HEK293 (cell line): ENCODE measurements around the gene SPOCK3.

ENCODE experiments used
- CTCF ChIA-PET: fragments of 350-600 bp; formaldehyde crosslinking; extraction: SDS; loops from one replicate; lab custom pipeline; 2021; ENCODE audit warnings: antibody characterized with exemption; lab: Yijun Ruan, JAX
- POLR2A ChIA-PET: fragments of 300-600 bp; formaldehyde crosslinking; extraction: SDS; loops from one replicate; lab custom pipeline; 2020; ENCODE audit warnings: antibody characterized with exemption, inconsistent platforms; lab: Yijun Ruan, JAX
- H3K27ac ChIP-seq: fragments of 200-500 bp; sonication (Bioruptor generic); 2 replicates; pipeline ENCODE4 v1.5.1; 2014; ENCODE audit warnings: low read depth, low read length, control low read depth, inconsistent platforms; ENCODE audit errors: extremely low read depth
- H3K36me3 ChIP-seq, 2 experiments: fragments of 200-500 bp in 1 of 2; sonication (Bioruptor generic) in 1 of 2; 1 replicate in 1 of 2; 2 replicates in 1 of 2; pipeline ENCODE4 v1.5.1; 2014 to 2017; ENCODE audit warnings: inconsistent platforms in 2 of 2, low read length in 2 of 2; ENCODE audit not compliant: control insufficient read depth in 2 of 2, insufficient read depth in 1 of 2
- H3K4me1 ChIP-seq: fragments of 200-500 bp; sonication (Bioruptor generic); 2 replicates; pipeline ENCODE4 v1.5.1; 2014; ENCODE audit warnings: mild to moderate bottlenecking, low read length, inconsistent platforms; ENCODE audit not compliant: control insufficient read depth, insufficient read depth
- H3K4me3 ChIP-seq: 2 replicates; pipeline ENCODE4 v1.5.1; 2011; ENCODE audit warnings: low read depth, mild to moderate bottlenecking, control low read depth, low read length, moderate library complexity
- H3K9me3 ChIP-seq: fragments of 200-500 bp; sonication (Bioruptor generic); 2 replicates; pipeline ENCODE4 v1.5.1; 2014; ENCODE audit warnings: low read depth, low read length, inconsistent platforms; ENCODE audit not compliant: control insufficient read depth, insufficient read depth
- ATF2 ChIP-seq: fragments of 450-650 bp; formaldehyde crosslinking; IDR thresholded peaks from 2 replicates; pipeline ENCODE4 v1.5.1; 2016; ENCODE audit warnings: missing biosample characterization, missing genetic modification characterization, low read depth
- BCL6B ChIP-seq: fragments of 450-650 bp; formaldehyde crosslinking; IDR thresholded peaks from 2 replicates; pipeline ENCODE4 v1.5.1; 2017; ENCODE audit warnings: missing biosample characterization, missing genetic modification characterization
- KLF16 ChIP-seq: fragments of 450-650 bp; formaldehyde crosslinking; IDR thresholded peaks from 2 replicates; pipeline ENCODE4 v1.5.1; 2017; ENCODE audit warnings: missing biosample characterization, missing genetic modification characterization
- PBX3 ChIP-seq: sonication (generic); formaldehyde crosslinking; IDR thresholded peaks from 2 replicates; pipeline ENCODE4 v1.8.1; 2022; ENCODE audit warnings: mild to moderate bottlenecking, moderate library complexity, missing genetic modification reagents
- PRDM2 ChIP-seq: fragments of 450-650 bp; formaldehyde crosslinking; IDR thresholded peaks from 2 replicates; pipeline ENCODE4 v1.5.1; 2016; ENCODE audit warnings: missing biosample characterization, missing genetic modification characterization, borderline replicate concordance
- TCF7L2 ChIP-seq: IDR thresholded peaks from 2 replicates; pipeline ENCODE4 v1.6.1; 2011; ENCODE audit warnings: low read depth, mild to moderate bottlenecking, inconsistent platforms, low read length, moderate library complexity, borderline replicate concordance
- ZIC2 ChIP-seq: fragments of 450-650 bp; formaldehyde crosslinking; IDR thresholded peaks from 2 replicates; pipeline ENCODE4 v1.5.1; 2016; ENCODE audit warnings: missing biosample characterization, missing genetic modification characterization
- ZNF132 ChIP-seq: fragments of 450-650 bp; formaldehyde crosslinking; IDR thresholded peaks from 2 replicates; pipeline ENCODE4 v1.5.1; 2017; ENCODE audit warnings: missing biosample characterization, missing genetic modification characterization, borderline replicate concordance
- ZNF140 ChIP-seq: fragments of 450-650 bp; formaldehyde crosslinking; IDR thresholded peaks from 2 replicates; pipeline ENCODE4 v1.5.1; 2016; ENCODE audit warnings: missing biosample characterization, missing genetic modification characterization
- ZNF175 ChIP-seq: fragments of 450-650 bp; formaldehyde crosslinking; IDR thresholded peaks from 2 replicates; pipeline ENCODE4 v1.5.1; 2016; ENCODE audit warnings: missing biosample characterization, missing genetic modification characterization
- ZNF211 ChIP-seq: fragments of 450-650 bp; formaldehyde crosslinking; IDR thresholded peaks from 2 replicates; pipeline ENCODE4 v1.5.1; 2016; ENCODE audit warnings: low read depth, missing biosample characterization, missing genetic modification characterization
- ZNF214 ChIP-seq: fragments of 450-650 bp; formaldehyde crosslinking; IDR thresholded peaks from 2 replicates; pipeline ENCODE4 v1.5.1; 2017; ENCODE audit warnings: missing biosample characterization, mild to moderate bottlenecking, missing genetic modification characterization, borderline replicate concordance
- ZNF510 ChIP-seq: fragments of 450-650 bp; formaldehyde crosslinking; IDR thresholded peaks from 2 replicates; pipeline ENCODE4 v1.5.1; 2018; ENCODE audit warnings: mild to moderate bottlenecking, missing genetic modification characterization, missing biosample characterization; ENCODE audit not compliant: insufficient replicate concordance
- ZNF600 ChIP-seq: fragments of 450-650 bp; formaldehyde crosslinking; IDR thresholded peaks from 2 replicates; pipeline ENCODE4 v1.5.1; 2016; ENCODE audit warnings: missing biosample characterization, missing genetic modification characterization
- ZNF747 ChIP-seq: fragments of 450-650 bp; formaldehyde crosslinking; IDR thresholded peaks from 2 replicates; pipeline ENCODE4 v1.5.1; 2016; ENCODE audit warnings: missing biosample characterization, missing genetic modification characterization
- ZNF830 ChIP-seq: fragments of 450-650 bp; IDR thresholded peaks from 2 replicates; pipeline ENCODE4 v1.5.0; 2018; ENCODE audit warnings: missing biosample characterization, missing genetic modification characterization, low read depth, mild to moderate bottlenecking, moderate library complexity
- ZSCAN5A ChIP-seq: fragments of 450-650 bp; formaldehyde crosslinking; IDR thresholded peaks from 2 replicates; pipeline ENCODE4 v1.5.1; 2016; ENCODE audit warnings: missing biosample characterization, missing genetic modification characterization

The SPOCK3 gene

GRCh38 chr4:166842795-166843261, 391.5 kb downstream of the SPOCK3 start (continued):
- TF ChIP-seq ATF2 (tag by site-specific recombination) (no peak), ZNF211 (no peak)

GRCh38 chr4:166839615-166840251, 394.6 kb downstream of the SPOCK3 start:
- Histone ChIP-seq H3K27ac (no peak overlapping the region), H3K36me3 (no peaks in the 10 kb centered on the region), H3K4me1 (no peaks in the 10 kb centered on the region), H3K4me3 (no peak overlapping the region), H3K9me3 (no peaks in the 10 kb centered on the region)
- ChIA-PET POLR2A (no interaction called here), CTCF (interaction anchor here (0.6 kb wide), 1 partner anchor 1270 kb away, joined by 5 read pairs; no protein-coding TSS in a partner anchor)
- TF ChIP-seq ZNF747 (tag by site-specific recombination) (no peak), ZNF510 (tag by site-specific recombination) (no peak)
- TF ChIP-seq, all 188 proteins: peak for 0

GRCh38 chr4:166838975-166839614, 395.2 kb downstream of the SPOCK3 start:
- no peak overlapping the region for H3K4me3 ChIP-seq
- H3K9me3 ChIP-seq = no peaks in the 10 kb centered on the region
- H3K4me1 ChIP-seq = no peaks in the 10 kb centered on the region
- no peak overlapping the region for H3K27ac ChIP-seq
- no peaks in the 10 kb centered on the region for H3K36me3 ChIP-seq
- TF ChIP-seq ZNF600 (tag by site-specific recombination) = no peak
- TF ChIP-seq ZIC2 (tag by site-specific recombination) = no peak
- no peak for TF ChIP-seq TCF7L2
- no peak for TF ChIP-seq ZSCAN5A (tag by site-specific recombination)
- no peak for TF ChIP-seq BCL6B (tag by site-specific recombination)
- TF ChIP-seq ZNF175 = no peak
- no peak for TF ChIP-seq PBX3
- TF ChIP-seq KLF16 = no peak
- no peak for TF ChIP-seq ZNF830
- TF ChIP-seq PRDM2 (tag by site-specific recombination) = no peak
- TF ChIP-seq ZNF132 = no peak
- no peak for TF ChIP-seq ZNF214 (tag by site-specific recombination)
- TF ChIP-seq ZNF140 = no peak
- POLR2A ChIA-PET = no interaction called here
- CTCF ChIA-PET = interaction anchor here (0.6 kb wide), 1 partner anchor 1270 kb away, joined by 5 read pairs; no protein-coding TSS in a partner anchor
